Panc1 (cell line): Measurements from ENCODE around the gene KAT2A. TPM values are rescaled to one million over a fixed set of nuclear protein-coding genes. Genes with fewer than 3 reads are reported as not detected.

ENCODE experiments used
- ATAC-seq: fragments of 200-7000 bp; cut with Tn5 transposase; 2 replicates; pipeline ENCODE4 v1.9.1; 2020; ENCODE audit warnings: mild to moderate bottlenecking, moderate library complexity
- BruUV-seq: library from RNA; stranded (reverse); fragments of 400-500 nt; replicated peaks from 2 replicates; lab custom pipeline; 2021; lab: Mats Ljungman, UMichigan
- CTCF ChIA-PET: fragments of 300-600 bp; sonication (Branson Sonifier 250); formaldehyde crosslinking; loops from one replicate; lab custom pipeline; 2022; ENCODE audit warnings: antibody characterized with exemption; lab: Charles Lee
- POLR2A ChIA-PET: fragments of 300-600 bp; sonication (Branson Sonifier 250); formaldehyde crosslinking; loops from one replicate; lab custom pipeline; 2022; ENCODE audit warnings: antibody characterized with exemption; lab: Charles Lee
- DNase-seq: peaks from one replicate; pipeline ENCODE4 v3.0.0-alpha.2; 2010; ENCODE audit warnings: low read depth, low spot score
- H3K27ac ChIP-seq: 2 replicates; pipeline ENCODE4 v1.5.1; 2011; ENCODE audit warnings: mild to moderate bottlenecking, low read length, inconsistent platforms
- H3K27me3 ChIP-seq: fragments of 200-500 bp; sonication (Bioruptor generic); 2 replicates; pipeline ENCODE4 v1.6.0; 2014; ENCODE audit warnings: low read length, inconsistent platforms; ENCODE audit not compliant: control insufficient read depth, insufficient read depth
- H3K36me3 ChIP-seq: fragments of 200-500 bp; sonication (Bioruptor generic); 2 replicates; pipeline ENCODE4 v1.5.1; 2014; ENCODE audit warnings: inconsistent platforms, mild to moderate bottlenecking, low read length, moderate library complexity; ENCODE audit not compliant: control insufficient read depth, insufficient read depth
- H3K4me1 ChIP-seq: 2 replicates; pipeline ENCODE4 v1.5.1; 2011; ENCODE audit warnings: inconsistent platforms, mild to moderate bottlenecking, low read length, moderate library complexity; ENCODE audit not compliant: control insufficient read depth, insufficient read depth
- H3K4me3 ChIP-seq, 2 experiments: 2 replicates each; pipeline ENCODE4 v1.5.1; 2011 to 2012; ENCODE audit warnings: low read depth in 2 of 2, low read length in 2 of 2, mild to moderate bottlenecking in 2 of 2, inconsistent platforms in 1 of 2, moderate library complexity in 1 of 2
- H3K9me3 ChIP-seq: fragments of 200-500 bp; sonication (Bioruptor generic); 2 replicates; pipeline ENCODE4 v1.5.1; 2014; ENCODE audit warnings: low read depth, mild to moderate bottlenecking, inconsistent platforms, low read length, moderate library complexity; ENCODE audit not compliant: control insufficient read depth, insufficient read depth
- CTCF ChIP-seq: fragments of 450-650 bp; IDR thresholded peaks from 2 replicates; pipeline ENCODE4 v1.5.1; 2017; ENCODE audit warnings: mild to moderate bottlenecking
- POLR2AphosphoS5 ChIP-seq: IDR thresholded peaks from 2 replicates; pipeline ENCODE4 v1.6.1; 2012; ENCODE audit warnings: mild to moderate bottlenecking, low read depth, low read length, moderate library complexity
- REST ChIP-seq, 2 experiments: IDR thresholded peaks; 2 replicates each; pipeline ENCODE4 v1.6.1; 2011 to 2012; ENCODE audit warnings: low read depth in 2 of 2, control low read depth in 1 of 2, low read length in 1 of 2, mild to moderate bottlenecking in 1 of 2, moderate library complexity in 1 of 2; ENCODE audit not compliant: insufficient read depth in 1 of 2
- SIN3A ChIP-seq: IDR thresholded peaks from 2 replicates; pipeline ENCODE4 v1.6.1; 2012; ENCODE audit warnings: low read depth, mild to moderate bottlenecking, low read length, moderate library complexity, borderline replicate concordance; ENCODE audit not compliant: insufficient read depth
- TCF7L2 ChIP-seq: IDR thresholded peaks from 2 replicates; pipeline ENCODE4 v1.6.1; 2011; ENCODE audit warnings: mild to moderate bottlenecking, low read depth, low read length, inconsistent platforms
- in situ Hi-C: cut with HindIII; loops from 2 replicates; pipeline ENCODE4 v1.10.0; 2016; ENCODE audit warnings: low sequenced_read_pairs, low pct_unique_long_range_greater_than_20kb
- intact Hi-C: fragments of 100-400 bp; cut with micrococcal nuclease; formaldehyde crosslinking; loops from one replicate; pipeline ENCODE4 v1.10.0; 2022; ENCODE audit not compliant: unreplicated experiment
- total RNA-seq: library from RNA; stranded (reverse); gene quantifications from one replicate; pipeline ENCODE4 v1.2.1, GENCODE V29; 2021; ENCODE audit not compliant: unreplicated experiment

The KAT2A gene
- total RNA-seq, 1 experiment from 2014 or later: 67.0 TPM

- H3K4me3 ChIP-seq: no peak overlapping the region
- H3K27ac ChIP-seq: no peak overlapping the region
- TF ChIP-seq CTCF: no peak
- no peak for TF ChIP-seq TCF7L2
- TF ChIP-seq POLR2AphosphoS5: no peak
- TF ChIP-seq REST (IDR thresholded peaks at IDR 0.05; ENCODE audit: insufficient read depth in 1 of 2, low read depth in 2 of 2, low read length in 1 of 2): no peak
- no peak for TF ChIP-seq SIN3A
- H3K27me3 ChIP-seq: no peaks in the 10 kb centered on the region
- peaks cover 9% of the 10 kb centered on the region for H3K4me1 ChIP-seq
- no peaks in the 10 kb centered on the region for H3K9me3 ChIP-seq
- ChIA-PET POLR2A (no interaction called here), CTCF (no interaction called here)
- DNase-seq (no peak), ATAC-seq (no peak)
- no peaks in the 10 kb centered on the region for H3K36me3 ChIP-seq
- in situ Hi-C loops (no loop called here), intact Hi-C loops (loop anchor here (5.0 kb wide), 1 partner anchor 149 kb away; no protein-coding TSS in a partner anchor)
- no TSS peak for BruUV-seq
Observed at GRCh38 chr17:42111265-42111636, 9.9 kb downstream of the KAT2A start.

GRCh38 chr17:42110301-42111264 is 10.6 kb downstream of the KAT2A start:
- no peaks in the 10 kb centered on the region for H3K27me3 ChIP-seq
- ATAC-seq (no peak), DNase-seq (no peak)
- H3K4me3 ChIP-seq: no peak overlapping the region
- ChIA-PET POLR2A (no interaction called here), CTCF (interaction anchor here (0.6 kb wide), 1 partner anchor 9 kb away, joined by 3 read pairs; no protein-coding TSS in a partner anchor)
- intact Hi-C loops: loop anchor here (5.0 kb wide), 1 partner anchor 148 kb away; no protein-coding TSS in a partner anchor
- no peaks in the 10 kb centered on the region for H3K36me3 ChIP-seq
- no peaks in the 10 kb centered on the region for H3K9me3 ChIP-seq
- H3K4me1 ChIP-seq: peaks cover 9% of the 10 kb centered on the region
- no peak overlapping the region for H3K27ac ChIP-seq
- TF ChIP-seq POLR2AphosphoS5 (no peak), REST (IDR thresholded peaks at IDR 0.05; ENCODE audit: insufficient read depth in 1 of 2, low read depth in 2 of 2, low read length in 1 of 2) (no peak), CTCF (no peak), SIN3A (no peak), TCF7L2 (no peak)
- no TSS peak for BruUV-seq
- in situ Hi-C loops: no loop called here
